ENCODE measurements around the gene BMAL1. TPM values are rescaled to one million over a fixed set of nuclear protein-coding genes. Genes with fewer than 3 reads are reported as not detected.

Gene BMAL1
- total RNA-seq, 1 experiment from 2014 or later: 8.3 TPM

DNA sequence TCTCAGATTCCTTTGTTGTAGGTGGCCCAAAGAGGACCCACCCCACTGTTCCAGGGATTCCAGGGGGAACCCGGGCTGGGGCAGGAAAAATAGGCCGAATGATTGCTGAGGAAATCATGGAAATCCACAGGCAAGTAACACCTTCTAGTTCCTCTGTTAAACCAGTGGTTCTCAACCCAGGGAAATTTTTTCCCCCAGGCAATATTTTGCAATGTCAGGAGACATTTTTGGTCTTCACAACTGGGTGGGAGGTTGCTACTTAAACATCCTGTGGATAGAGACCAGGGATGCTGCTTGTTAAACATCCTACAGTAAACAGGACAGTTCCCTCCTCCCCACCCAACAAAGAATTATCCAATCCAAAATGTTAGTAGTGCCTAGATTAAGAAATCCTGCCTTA is 100.7 kb downstream of the BMAL1 start:
- H3K36me3 Mint-ChIP-seq: no peaks in the 10 kb centered on the region
- no peak for DNase-seq (ENCODE audit: low spot score)
- POLR2A ChIA-PET: no interaction called here
- peaks cover 6% of the 10 kb centered on the region for H3K4me1 Mint-ChIP-seq
- CTCF ChIA-PET: interaction anchor here (0.5 to 2.6 kb wide), 4 partner anchors 24 to 168 kb away, joined by 3 to 10 read pairs (median 5); no protein-coding TSS in a partner anchor
- TF ChIP-seq ELF4 (CRISPR knock-in tag; IDR thresholded peaks at IDR 0.05; ENCODE audit: low read depth) (no peak), SMAD4 (CRISPR knock-in tag; IDR thresholded peaks at IDR 0.05) (no peak), MXD4 (CRISPR knock-in tag; IDR thresholded peaks at IDR 0.05; ENCODE audit: borderline replicate concordance) (no peak), ZNF416 (CRISPR knock-in tag; IDR thresholded peaks at IDR 0.05) (no peak), FOXK1 (CRISPR knock-in tag; IDR thresholded peaks at IDR 0.05) (no peak), ATF1 (CRISPR knock-in tag; IDR thresholded peaks at IDR 0.05) (no peak), NR3C1 (CRISPR knock-in tag; conservative IDR thresholded peaks at IDR 0.05; ENCODE audit: low read depth) (no peak), CBFB (CRISPR knock-in tag; IDR thresholded peaks at IDR 0.05; ENCODE audit: low read depth) (no peak), ZBTB21 (CRISPR knock-in tag; IDR thresholded peaks at IDR 0.05; ENCODE audit: borderline replicate concordance) (no peak), ZNF396 (CRISPR knock-in tag; IDR thresholded peaks at IDR 0.05; ENCODE audit: borderline replicate concordance) (no peak), KAT7 (CRISPR knock-in tag; IDR thresholded peaks at IDR 0.05; ENCODE audit: borderline replicate concordance) (no peak), ETV6 (CRISPR knock-in tag; IDR thresholded peaks at IDR 0.05) (no peak)
- TF ChIP-seq, protein P1, sequence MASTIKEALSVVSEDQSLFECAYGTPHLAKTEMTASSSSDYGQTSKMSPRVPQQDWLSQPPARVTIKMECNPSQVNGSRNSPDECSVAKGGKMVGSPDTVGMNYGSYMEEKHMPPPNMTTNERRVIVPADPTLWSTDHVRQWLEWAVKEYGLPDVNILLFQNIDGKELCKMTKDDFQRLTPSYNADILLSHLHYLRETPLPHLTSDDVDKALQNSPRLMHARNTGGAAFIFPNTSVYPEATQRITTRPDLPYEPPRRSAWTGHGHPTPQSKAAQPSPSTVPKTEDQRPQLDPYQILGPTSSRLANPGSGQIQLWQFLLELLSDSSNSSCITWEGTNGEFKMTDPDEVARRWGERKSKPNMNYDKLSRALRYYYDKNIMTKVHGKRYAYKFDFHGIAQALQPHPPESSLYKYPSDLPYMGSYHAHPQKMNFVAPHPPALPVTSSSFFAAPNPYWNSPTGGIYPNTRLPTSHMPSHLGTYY (CRISPR knock-in tag; IDR thresholded peaks at IDR 0.05): no peak
- TF ChIP-seq, protein P2, sequence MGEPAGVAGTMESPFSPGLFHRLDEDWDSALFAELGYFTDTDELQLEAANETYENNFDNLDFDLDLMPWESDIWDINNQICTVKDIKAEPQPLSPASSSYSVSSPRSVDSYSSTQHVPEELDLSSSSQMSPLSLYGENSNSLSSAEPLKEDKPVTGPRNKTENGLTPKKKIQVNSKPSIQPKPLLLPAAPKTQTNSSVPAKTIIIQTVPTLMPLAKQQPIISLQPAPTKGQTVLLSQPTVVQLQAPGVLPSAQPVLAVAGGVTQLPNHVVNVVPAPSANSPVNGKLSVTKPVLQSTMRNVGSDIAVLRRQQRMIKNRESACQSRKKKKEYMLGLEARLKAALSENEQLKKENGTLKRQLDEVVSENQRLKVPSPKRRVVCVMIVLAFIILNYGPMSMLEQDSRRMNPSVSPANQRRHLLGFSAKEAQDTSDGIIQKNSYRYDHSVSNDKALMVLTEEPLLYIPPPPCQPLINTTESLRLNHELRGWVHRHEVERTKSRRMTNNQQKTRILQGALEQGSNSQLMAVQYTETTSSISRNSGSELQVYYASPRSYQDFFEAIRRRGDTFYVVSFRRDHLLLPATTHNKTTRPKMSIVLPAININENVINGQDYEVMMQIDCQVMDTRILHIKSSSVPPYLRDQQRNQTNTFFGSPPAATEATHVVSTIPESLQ (CRISPR knock-in tag; IDR thresholded peaks at IDR 0.05): no peak
- TF ChIP-seq, protein P3, sequence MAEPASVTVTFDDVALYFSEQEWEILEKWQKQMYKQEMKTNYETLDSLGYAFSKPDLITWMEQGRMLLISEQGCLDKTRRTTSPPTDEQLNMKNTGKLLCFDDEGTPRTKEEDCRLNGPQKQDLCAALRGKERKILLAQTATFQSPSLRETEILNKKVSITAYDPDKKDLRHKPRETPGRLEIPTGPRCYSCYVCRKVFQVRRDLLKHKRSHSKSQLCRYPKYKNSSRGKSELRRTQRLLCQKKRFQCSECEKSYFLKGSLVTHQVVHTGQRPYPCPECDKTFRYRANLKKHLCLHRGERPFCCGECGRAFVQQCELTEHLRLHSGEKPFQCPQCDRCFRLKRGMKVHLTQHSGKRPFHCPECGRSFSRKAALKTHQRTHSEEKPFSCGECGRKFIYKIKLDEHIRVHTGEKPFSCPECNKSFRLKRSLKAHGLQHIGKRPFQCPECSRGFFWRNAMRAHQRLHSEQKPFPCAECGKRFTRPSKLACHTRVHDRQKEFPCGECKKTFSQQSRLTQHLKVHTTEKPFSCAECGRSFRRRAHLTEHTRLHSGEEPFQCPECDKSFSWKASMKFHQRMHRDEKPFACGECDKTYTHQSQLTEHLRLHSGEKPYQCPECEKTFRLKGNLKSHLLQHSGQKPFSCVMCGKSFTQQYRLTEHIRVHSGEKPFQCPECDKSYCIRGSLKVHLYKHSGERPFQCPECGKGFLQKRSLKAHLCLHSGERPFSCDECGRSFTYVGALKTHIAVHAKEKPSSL (CRISPR knock-in tag; conservative IDR thresholded peaks at IDR 0.05): no peak
- TF ChIP-seq, protein P4, sequence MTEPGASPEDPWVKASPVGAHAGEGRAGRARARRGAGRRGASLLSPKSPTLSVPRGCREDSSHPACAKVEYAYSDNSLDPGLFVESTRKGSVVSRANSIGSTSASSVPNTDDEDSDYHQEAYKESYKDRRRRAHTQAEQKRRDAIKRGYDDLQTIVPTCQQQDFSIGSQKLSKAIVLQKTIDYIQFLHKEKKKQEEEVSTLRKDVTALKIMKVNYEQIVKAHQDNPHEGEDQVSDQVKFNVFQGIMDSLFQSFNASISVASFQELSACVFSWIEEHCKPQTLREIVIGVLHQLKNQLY (CRISPR knock-in tag; IDR thresholded peaks at IDR 0.05): no peak
- TF ChIP-seq, protein P5, sequence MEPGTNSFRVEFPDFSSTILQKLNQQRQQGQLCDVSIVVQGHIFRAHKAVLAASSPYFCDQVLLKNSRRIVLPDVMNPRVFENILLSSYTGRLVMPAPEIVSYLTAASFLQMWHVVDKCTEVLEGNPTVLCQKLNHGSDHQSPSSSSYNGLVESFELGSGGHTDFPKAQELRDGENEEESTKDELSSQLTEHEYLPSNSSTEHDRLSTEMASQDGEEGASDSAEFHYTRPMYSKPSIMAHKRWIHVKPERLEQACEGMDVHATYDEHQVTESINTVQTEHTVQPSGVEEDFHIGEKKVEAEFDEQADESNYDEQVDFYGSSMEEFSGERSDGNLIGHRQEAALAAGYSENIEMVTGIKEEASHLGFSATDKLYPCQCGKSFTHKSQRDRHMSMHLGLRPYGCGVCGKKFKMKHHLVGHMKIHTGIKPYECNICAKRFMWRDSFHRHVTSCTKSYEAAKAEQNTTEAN (CRISPR knock-in tag; IDR thresholded peaks at IDR 0.05): no peak
- TF ChIP-seq, protein P6, sequence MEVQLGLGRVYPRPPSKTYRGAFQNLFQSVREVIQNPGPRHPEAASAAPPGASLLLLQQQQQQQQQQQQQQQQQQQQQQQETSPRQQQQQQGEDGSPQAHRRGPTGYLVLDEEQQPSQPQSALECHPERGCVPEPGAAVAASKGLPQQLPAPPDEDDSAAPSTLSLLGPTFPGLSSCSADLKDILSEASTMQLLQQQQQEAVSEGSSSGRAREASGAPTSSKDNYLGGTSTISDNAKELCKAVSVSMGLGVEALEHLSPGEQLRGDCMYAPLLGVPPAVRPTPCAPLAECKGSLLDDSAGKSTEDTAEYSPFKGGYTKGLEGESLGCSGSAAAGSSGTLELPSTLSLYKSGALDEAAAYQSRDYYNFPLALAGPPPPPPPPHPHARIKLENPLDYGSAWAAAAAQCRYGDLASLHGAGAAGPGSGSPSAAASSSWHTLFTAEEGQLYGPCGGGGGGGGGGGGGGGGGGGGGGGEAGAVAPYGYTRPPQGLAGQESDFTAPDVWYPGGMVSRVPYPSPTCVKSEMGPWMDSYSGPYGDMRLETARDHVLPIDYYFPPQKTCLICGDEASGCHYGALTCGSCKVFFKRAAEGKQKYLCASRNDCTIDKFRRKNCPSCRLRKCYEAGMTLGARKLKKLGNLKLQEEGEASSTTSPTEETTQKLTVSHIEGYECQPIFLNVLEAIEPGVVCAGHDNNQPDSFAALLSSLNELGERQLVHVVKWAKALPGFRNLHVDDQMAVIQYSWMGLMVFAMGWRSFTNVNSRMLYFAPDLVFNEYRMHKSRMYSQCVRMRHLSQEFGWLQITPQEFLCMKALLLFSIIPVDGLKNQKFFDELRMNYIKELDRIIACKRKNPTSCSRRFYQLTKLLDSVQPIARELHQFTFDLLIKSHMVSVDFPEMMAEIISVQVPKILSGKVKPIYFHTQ (CRISPR knock-in tag; IDR thresholded peaks at IDR 0.05): no peak
- TF ChIP-seq, protein P7, sequence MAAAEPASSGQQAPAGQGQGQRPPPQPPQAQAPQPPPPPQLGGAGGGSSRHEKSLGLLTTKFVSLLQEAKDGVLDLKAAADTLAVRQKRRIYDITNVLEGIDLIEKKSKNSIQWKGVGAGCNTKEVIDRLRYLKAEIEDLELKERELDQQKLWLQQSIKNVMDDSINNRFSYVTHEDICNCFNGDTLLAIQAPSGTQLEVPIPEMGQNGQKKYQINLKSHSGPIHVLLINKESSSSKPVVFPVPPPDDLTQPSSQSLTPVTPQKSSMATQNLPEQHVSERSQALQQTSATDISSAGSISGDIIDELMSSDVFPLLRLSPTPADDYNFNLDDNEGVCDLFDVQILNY (CRISPR knock-in tag; IDR thresholded peaks at IDR 0.05): no peak
- no peak for ATAC-seq
- no peak overlapping the region for H3K27ac Mint-ChIP-seq
- no peak overlapping the region for H3K4me3 Mint-ChIP-seq
- no peaks in the 10 kb centered on the region for H3K9me3 Mint-ChIP-seq
- no peaks in the 10 kb centered on the region for H3K27me3 Mint-ChIP-seq (ENCODE audit: low read depth)

Measured in WTC11 (cell line).